LNCaP clone FGC (cell line): ENCODE measurements around the gene EIF4G3.
"Not testable (repeated sequence)": the region's sequence is repeated elsewhere in the genome, so short reads cannot be mapped to it uniquely, and the experiment has no call there.

Experiments used
- DNase-seq: peaks from one replicate; pipeline ENCODE4 v3.0.0-alpha.2; 2011; ENCODE audit warnings: low read depth
- H3K4me3 ChIP-seq: 2 replicates; pipeline ENCODE4 v1.5.1; 2011; ENCODE audit warnings: mild to moderate bottlenecking, low read depth, low read length, control low read depth
- CTCF ChIP-seq: IDR thresholded peaks from 2 replicates; pipeline ENCODE4 v1.5.1; 2012; ENCODE audit warnings: mild to moderate bottlenecking; ENCODE audit not compliant: control insufficient read depth, insufficient read depth; ENCODE audit errors: extremely low read depth

The EIF4G3 gene

GRCh38 chr1:21185221-21185731 is 8.6 kb upstream of the EIF4G3 start:
- TF ChIP-seq CTCF: no peak
- no peak for DNase-seq
- no peak overlapping the region for H3K4me3 ChIP-seq

GRCh38 chr1:21184276-21184675 is 7.6 kb upstream of the EIF4G3 start:
- no peak overlapping the region for H3K4me3 ChIP-seq
- no peak for TF ChIP-seq CTCF
- DNase-seq: no peak

DNA sequence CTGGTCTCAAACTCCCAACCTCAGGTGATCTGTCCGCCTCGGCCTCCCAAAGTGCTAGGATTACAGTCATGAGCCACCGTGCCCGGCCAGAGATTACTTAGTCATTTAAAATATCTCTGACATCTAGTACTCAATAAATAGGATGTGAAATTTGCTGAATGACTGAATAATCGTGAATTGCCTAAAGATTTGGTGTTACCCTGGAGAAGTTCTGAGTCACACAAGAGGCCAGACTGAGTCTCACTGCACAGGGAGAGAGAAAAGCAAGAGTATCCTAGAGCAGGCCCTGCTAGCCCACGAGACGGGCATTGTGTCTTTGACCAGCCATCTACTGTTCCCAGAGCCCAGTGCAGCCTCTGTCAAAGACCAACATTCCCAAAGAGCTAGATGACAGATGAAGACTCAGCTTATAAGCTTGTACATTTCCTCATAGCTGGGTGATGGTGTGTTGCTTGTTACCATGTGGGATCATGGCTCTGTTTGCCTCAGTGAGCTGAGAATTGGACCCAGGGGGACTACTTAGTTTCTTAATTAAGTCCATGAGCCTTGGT is 5.6 kb upstream of the EIF4G3 start:
- no peak for TF ChIP-seq CTCF

DNA sequence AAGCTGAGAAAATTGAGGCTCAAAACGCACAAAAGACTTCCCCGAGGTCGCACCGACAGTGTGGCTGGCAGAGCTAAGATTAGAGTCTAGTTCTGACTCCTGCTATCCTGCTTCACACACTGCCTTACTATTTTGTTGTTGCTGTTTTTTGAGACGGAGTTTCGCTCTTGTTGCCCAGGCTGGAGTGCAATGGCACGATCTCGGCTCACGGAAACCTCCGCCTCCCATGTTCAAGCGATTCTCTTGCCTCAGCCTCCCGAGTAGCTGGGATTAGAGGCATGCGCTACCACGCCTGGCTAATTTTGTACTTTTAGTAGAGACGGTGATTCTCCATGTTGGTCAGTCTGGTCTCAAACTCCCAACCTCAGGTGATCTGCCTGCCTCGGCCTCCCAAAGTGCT is 1.6 kb upstream of the EIF4G3 start:
- H3K4me3 ChIP-seq, DNase-seq: not testable (repeated sequence)

More for the DNA sequence above, 5.6 kb upstream of the EIF4G3 start:
- H3K4me3 ChIP-seq: no peak overlapping the region
- DNase-seq: no peak

- peak overlapping the region; percentile 73 for H3K4me3 ChIP-seq
- TF ChIP-seq CTCF: no peak
- DNase-seq: no peak
These were observed 771 bp downstream of the EIF4G3 start for GRCh38 chr1:21175670-21176581.

DNA sequence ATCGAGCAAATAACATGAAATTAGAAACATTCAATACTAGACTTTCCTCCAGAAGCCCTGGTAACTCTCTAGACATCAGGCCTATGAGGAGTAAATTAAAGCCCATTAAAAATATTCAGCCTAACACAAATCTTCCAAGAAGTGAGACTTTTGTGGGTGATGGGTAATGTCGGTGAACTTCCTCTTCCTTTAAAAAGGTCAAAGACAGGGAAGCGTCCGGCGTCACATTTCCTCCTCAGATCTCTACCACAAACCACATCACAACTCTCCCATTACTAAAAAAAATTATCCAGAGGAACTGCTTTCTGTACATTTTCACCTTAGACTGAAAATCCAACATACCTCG is 1.4 kb downstream of the EIF4G3 start:
- H3K4me3 ChIP-seq: peak overlapping the region; percentile 73
- DNase-seq: no peak
- no peak for TF ChIP-seq CTCF

- no peak for TF ChIP-seq CTCF
- DNase-seq: no peak
These were observed 1.9 kb downstream of the EIF4G3 start for GRCh38 chr1:21174654-21175323.

More at GRCh38 chr1:21174654-21175323, 1.9 kb downstream of the EIF4G3 start:
- peak overlapping the region; percentile 73 for H3K4me3 ChIP-seq
